GM23248 (cell line): ENCODE data around the gene S100A13. TPM values are rescaled to one million over a fixed set of nuclear protein-coding genes. Genes with fewer than 3 reads are reported as not detected.

Source experiments
- DNase-seq: peaks from one replicate; pipeline ENCODE4 v3.0.0-alpha.2; 2015
- H2AFZ ChIP-seq: fragments of 200-600 bp; sonication (generic); 2 replicates; pipeline ENCODE4 v1.6.1; 2016; ENCODE audit warnings: antibody characterized with exemption
- H3F3A ChIP-seq: fragments of 200-600 bp; sonication (generic); 2 replicates; pipeline ENCODE4 v1.6.1; 2016; ENCODE audit warnings: mild to moderate bottlenecking, antibody characterized with exemption, mixed run types; ENCODE audit not compliant: insufficient read depth
- H3K27ac ChIP-seq: fragments of 200-600 bp; sonication (generic); 2 replicates; pipeline ENCODE4 v1.5.1; 2016; ENCODE audit warnings: mild to moderate bottlenecking
- H3K27me3 ChIP-seq: fragments of 200-600 bp; sonication (generic); replicated peaks from 2 replicates; pipeline ENCODE4 v1.6.1; 2016; ENCODE audit warnings: mild to moderate bottlenecking; ENCODE audit not compliant: insufficient read depth
- H3K36me3 ChIP-seq: fragments of 200-600 bp; sonication (generic); 2 replicates; pipeline ENCODE4 v1.6.1; 2016; ENCODE audit warnings: low read depth, mild to moderate bottlenecking
- H3K4me1 ChIP-seq: fragments of 200-600 bp; sonication (generic); 2 replicates; pipeline ENCODE4 v1.6.1; 2016; ENCODE audit warnings: mild to moderate bottlenecking; ENCODE audit not compliant: insufficient read depth
- H3K4me2 ChIP-seq: fragments of 200-600 bp; sonication (generic); one replicate; pipeline ENCODE4 v1.6.1; 2016; ENCODE audit warnings: mild to moderate bottlenecking; ENCODE audit not compliant: unreplicated experiment
- H3K4me3 ChIP-seq: fragments of 200-600 bp; sonication (generic); 2 replicates; pipeline ENCODE4 v1.5.1; 2016; ENCODE audit warnings: mild to moderate bottlenecking
- H3K79me2 ChIP-seq: fragments of 200-600 bp; sonication (generic); 2 replicates; pipeline ENCODE4 v1.6.1; 2016; ENCODE audit warnings: mild to moderate bottlenecking; ENCODE audit not compliant: insufficient read depth
- H3K9ac ChIP-seq: fragments of 200-600 bp; sonication (generic); 2 replicates; pipeline ENCODE4 v1.6.1; 2016; ENCODE audit warnings: mild to moderate bottlenecking
- H3K9me2 ChIP-seq: fragments of 200-600 bp; sonication (generic); 2 replicates; pipeline ENCODE4 v1.6.1; 2016; ENCODE audit warnings: mixed run types, mild to moderate bottlenecking, moderate library complexity; ENCODE audit not compliant: insufficient read depth
- H3K9me3 ChIP-seq: fragments of 200-600 bp; sonication (generic); one replicate; pipeline ENCODE4 v1.6.1; 2017; ENCODE audit warnings: low read depth
- H4K20me1 ChIP-seq: fragments of 200-600 bp; sonication (generic); 2 replicates; pipeline ENCODE4 v1.6.0; 2016; ENCODE audit not compliant: insufficient read depth
- EZH2 ChIP-seq: fragments of 200-600 bp; sonication (generic); IDR thresholded peaks from 2 replicates; pipeline ENCODE4 v1.6.1; 2018; ENCODE audit warnings: antibody characterized with exemption, mild to moderate bottlenecking; ENCODE audit not compliant: insufficient read depth, poor library complexity, severe bottlenecking
- EZH2phosphoT487 ChIP-seq: fragments of 200-600 bp; sonication (generic); IDR thresholded peaks from 2 replicates; pipeline ENCODE4 v1.6.1; 2018; ENCODE audit warnings: antibody characterized with exemption, moderate library complexity, mild to moderate bottlenecking, low read depth; ENCODE audit not compliant: insufficient read depth
- WGBS, 2 experiments: methylation state at CpG; one replicate each; pipeline ENCODE4 v1.1.6; 2015 to 2017; ENCODE audit warnings: low lambda C conversion rate in 2 of 2, low coverage in 1 of 2; ENCODE audit errors: missing lambda C conversion rate in 2 of 2; 5-methylcytosine and 5-hydroxymethylcytosine counted together
- in situ Hi-C: fragments of 300-500 bp; cut with MboI; formaldehyde crosslinking; loops from 2 replicates; pipeline ENCODE4 v1.15.0; 2020
- polyA plus RNA-seq: library from polyadenylated mRNA; unstranded; fragments of >200 nt; fragmentation: Nextera tagmentation; extraction: Ambion mirVana; gene quantifications from 2 replicates; pipeline ENCODE4 v1.2.1, GENCODE V29; 2016
- total RNA-seq: library from RNA; depleted of rRNA; stranded (reverse); fragments of >200 nt; shearing (Covaris generic); gene quantifications from 2 replicates; pipeline ENCODE4 v1.2.3, GENCODE V29; 2014; rRNA removed

S100A13 gene
- total and polyA plus RNA-seq, 2 experiments from 2014 or later: 159 to 552 TPM

DNA sequence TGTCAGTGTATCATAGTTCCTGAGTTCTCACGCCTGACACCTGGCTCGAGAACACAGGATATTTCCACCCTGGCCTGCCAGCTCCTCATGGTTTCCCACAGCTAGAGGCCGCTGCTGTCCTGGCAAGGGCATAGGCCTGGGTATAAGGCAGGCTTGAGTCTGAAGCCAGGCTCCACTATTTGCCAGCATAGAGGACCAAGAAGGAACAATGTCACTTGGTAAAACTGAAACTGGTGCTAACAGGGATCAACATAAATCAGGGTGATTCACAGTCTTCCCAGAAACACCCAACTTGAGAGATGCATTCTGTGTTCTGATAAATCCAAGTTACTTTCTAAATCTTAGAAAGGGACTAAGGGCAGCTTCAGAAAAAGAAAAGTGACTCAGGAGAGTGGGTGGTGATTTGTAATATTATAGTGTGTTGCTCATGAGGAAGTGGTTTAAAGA is 54.7 kb downstream of the S100A13 start:
- H3K9me3 ChIP-seq: no peaks in the 10 kb centered on the region
- no peak overlapping the region for H2AFZ ChIP-seq
- H3K4me1 ChIP-seq: peaks cover 32% of the 10 kb centered on the region
- H3K79me2 ChIP-seq: no peaks in the 10 kb centered on the region
- in situ Hi-C loops: no loop called here
- H3K4me3 ChIP-seq: peak overlapping the region; percentile 39
- DNase-seq: peak; percentile 94
- no peaks in the 10 kb centered on the region for H3K36me3 ChIP-seq
- H3F3A ChIP-seq: peaks cover 31% of the 10 kb centered on the region
- H3K9me2 ChIP-seq: no peaks in the 10 kb centered on the region
- H3K9ac ChIP-seq: peak overlapping the region; percentile 72
- H4K20me1 ChIP-seq: no peaks in the 10 kb centered on the region
- H3K4me2 ChIP-seq: peak overlapping the region; percentile 63
- no peak for TF ChIP-seq EZH2
- TF ChIP-seq EZH2phosphoT487: no peak
- 0% methylated on average over 3 of the region's 3 CpGs for WGBS, 2 experiments
- peak overlapping the region; percentile 89 for H3K27ac ChIP-seq
- H3K27me3 ChIP-seq: no peaks in the 10 kb centered on the region

- H3K9ac ChIP-seq: peak overlapping the region; percentile 72
- H3K79me2 ChIP-seq: no peaks in the 10 kb centered on the region
- H3K9me2 ChIP-seq: no peaks in the 10 kb centered on the region
- in situ Hi-C loops: no loop called here
- H3K36me3 ChIP-seq: no peaks in the 10 kb centered on the region
- no peak overlapping the region; the same call in 1 of the 2 replicates for H3K4me3 ChIP-seq
- no peaks in the 10 kb centered on the region for H3K9me3 ChIP-seq
- peak overlapping the region; percentile 63 for H3K4me2 ChIP-seq
- H3K27ac ChIP-seq: peak overlapping the region; percentile 89
- H3K27me3 ChIP-seq: no peaks in the 10 kb centered on the region
- TF ChIP-seq EZH2phosphoT487 (no peak), EZH2 (no peak)
- H4K20me1 ChIP-seq: no peaks in the 10 kb centered on the region
- DNase-seq: no peak
- peaks cover 37% of the 10 kb centered on the region for H3F3A ChIP-seq
- H2AFZ ChIP-seq: no peak overlapping the region
- 67 to 74% methylated on average over 7 of the region's 7 CpGs for WGBS, 2 experiments
- peaks cover 39% of the 10 kb centered on the region for H3K4me1 ChIP-seq
Observed at GRCh38 chr1:153571706-153572105, 55.6 kb downstream of the S100A13 start.

- TF ChIP-seq EZH2phosphoT487 (no peak), EZH2 (no peak)
- Histone ChIP-seq H3K9me3 (no peaks in the 10 kb centered on the region), H3F3A (peaks cover 39% of the 10 kb centered on the region), H3K4me3 (no peak overlapping the region), H3K79me2 (no peaks in the 10 kb centered on the region), H2AFZ (no peak overlapping the region), H3K27ac (no peak overlapping the region), H3K36me3 (no peaks in the 10 kb centered on the region), H3K4me1 (peaks cover 43% of the 10 kb centered on the region), H3K9ac (no peak overlapping the region), H3K4me2 (no peak overlapping the region), H4K20me1 (no peaks in the 10 kb centered on the region), H3K27me3 (no peaks in the 10 kb centered on the region), H3K9me2 (no peaks in the 10 kb centered on the region)
- 99% methylated on average over 5 of the region's 5 CpGs for WGBS, 2 experiments
- in situ Hi-C loops: no loop called here
- no peak for DNase-seq
Observed at GRCh38 chr1:153570874-153571273, 56.4 kb downstream of the S100A13 start.

DNA sequence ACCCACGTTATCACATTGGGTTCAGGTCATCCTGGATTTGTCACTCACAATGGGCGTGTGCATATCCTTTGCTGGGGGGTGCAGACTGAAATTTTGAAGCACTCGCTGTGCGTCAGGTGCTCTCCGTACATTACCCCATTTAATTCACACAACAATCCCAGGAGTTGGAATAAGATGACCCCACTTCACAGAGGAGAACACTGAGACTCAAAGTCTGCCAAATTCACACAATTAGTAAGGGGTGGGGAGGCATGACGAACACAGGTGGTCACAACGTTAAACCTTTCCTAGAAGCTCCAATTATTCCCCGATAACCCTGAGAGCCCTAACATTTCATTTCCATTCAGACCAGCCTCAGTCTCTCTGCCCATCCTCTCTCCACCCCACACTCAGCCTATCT is 57.8 kb downstream of the S100A13 start:
- Histone ChIP-seq H3K9me2 (no peaks in the 10 kb centered on the region), H3K79me2 (no peaks in the 10 kb centered on the region), H3K4me1 (peaks cover 54% of the 10 kb centered on the region), H3K36me3 (no peaks in the 10 kb centered on the region), H3K27me3 (no peaks in the 10 kb centered on the region), H3K27ac (no peak overlapping the region), H4K20me1 (no peaks in the 10 kb centered on the region), H2AFZ (no peak overlapping the region), H3K4me2 (no peak overlapping the region), H3K9ac (no peak overlapping the region), H3K9me3 (no peaks in the 10 kb centered on the region), H3K4me3 (no peak overlapping the region), H3F3A (peaks cover 40% of the 10 kb centered on the region)
- TF ChIP-seq EZH2phosphoT487 (no peak), EZH2 (no peak)
- DNase-seq: no peak
- in situ Hi-C loops: no loop called here
- 92% methylated on average over 8 of the region's 8 CpGs for WGBS, 2 experiments

Other genes with a start within 250 kb of the S100A13 start
- not detected in 2 replicates for gene S100A8, start 236.4 kb downstream of the S100A13 start, total RNA-seq
- gene S100A8, start 236.4 kb downstream of the S100A13 start, polyA plus RNA-seq: not detected in 2 replicates
- gene S100A7A, start 211.0 kb downstream of the S100A13 start, total RNA-seq: not detected in 2 replicates
- gene S100A7A, start 211.0 kb downstream of the S100A13 start, polyA plus RNA-seq: not detected in 2 replicates
- gene S100A7, start 166.9 kb downstream of the S100A13 start, total RNA-seq: not detected in 2 replicates
- not detected in 2 replicates for gene S100A7, start 166.9 kb downstream of the S100A13 start, polyA plus RNA-seq
- gene S100A6, start 91.5 kb downstream of the S100A13 start, total RNA-seq: 550 and 683 TPM in 2 replicates
- 2,862 and 2,893 TPM in 2 replicates for gene S100A6, start 91.5 kb downstream of the S100A13 start, polyA plus RNA-seq
- not detected in 2 replicates for gene S100A5, start 86.6 kb downstream of the S100A13 start, total RNA-seq
- gene S100A5, start 86.6 kb downstream of the S100A13 start, polyA plus RNA-seq: 0.41 TPM in 1 of 2 replicates, not detected in the other
- gene S100A4, start 81.7 kb downstream of the S100A13 start, total RNA-seq: 236 and 249 TPM in 2 replicates
- 608 and 610 TPM in 2 replicates for gene S100A4, start 81.7 kb downstream of the S100A13 start, polyA plus RNA-seq
- 2.2 and 3.8 TPM in 2 replicates for gene S100A3, start 78.2 kb downstream of the S100A13 start, total RNA-seq
- gene S100A3, start 78.2 kb downstream of the S100A13 start, polyA plus RNA-seq: 7.5 and 8.0 TPM in 2 replicates
- 1.7 and 9.0 TPM in 2 replicates for gene S100A2, start 61.7 kb downstream of the S100A13 start, total RNA-seq
- 8.6 and 11.8 TPM in 2 replicates for gene S100A2, start 61.7 kb downstream of the S100A13 start, polyA plus RNA-seq
- gene S100A16, start 14.4 kb downstream of the S100A13 start, total RNA-seq: 495 and 615 TPM in 2 replicates
- gene S100A16, start 14.4 kb downstream of the S100A13 start, polyA plus RNA-seq: 801 and 826 TPM in 2 replicates
- gene S100A14, start 11.2 kb downstream of the S100A13 start, total RNA-seq: 2.1 TPM in 1 of 2 replicates, not detected in the other
- 0.31 and 0.32 TPM in 2 replicates for gene S100A14, start 11.2 kb downstream of the S100A13 start, polyA plus RNA-seq
- not detected in 2 replicates for gene S100A1, start 929 bp upstream of the S100A13 start, total RNA-seq
- gene S100A1, start 929 bp upstream of the S100A13 start, polyA plus RNA-seq: 0.30 TPM in 1 of 2 replicates, not detected in the other
- 26.9 and 37.8 TPM in 2 replicates for gene CHTOP, start 6.6 kb upstream of the S100A13 start, total RNA-seq
- gene CHTOP, start 6.6 kb upstream of the S100A13 start, polyA plus RNA-seq: 42.2 and 44.2 TPM in 2 replicates
- 50.2 and 70.5 TPM in 2 replicates for gene SNAPIN, start 31.2 kb upstream of the S100A13 start, total RNA-seq
- gene SNAPIN, start 31.2 kb upstream of the S100A13 start, polyA plus RNA-seq: 82.1 and 83.8 TPM in 2 replicates
- gene ILF2, start 43.5 kb upstream of the S100A13 start, total RNA-seq: 176 and 180 TPM in 2 replicates
- gene ILF2, start 43.5 kb upstream of the S100A13 start, polyA plus RNA-seq: 174 and 178 TPM in 2 replicates
- 0.25 TPM in 1 of 2 replicates, not detected in the other for gene NPR1, start 51.2 kb upstream of the S100A13 start, total RNA-seq
- 0.09 and 0.19 TPM in 2 replicates for gene NPR1, start 51.2 kb upstream of the S100A13 start, polyA plus RNA-seq
- 40.2 and 41.5 TPM in 2 replicates for gene INTS3, start 100.5 kb upstream of the S100A13 start, total RNA-seq
- 17.3 and 19.9 TPM in 2 replicates for gene INTS3, start 100.5 kb upstream of the S100A13 start, polyA plus RNA-seq
- 8.8 and 11.4 TPM in 2 replicates for gene SLC27A3, start 147.9 kb upstream of the S100A13 start, total RNA-seq
- gene SLC27A3, start 147.9 kb upstream of the S100A13 start, polyA plus RNA-seq: 5.6 and 9.2 TPM in 2 replicates